Measurements from ENCODE around the gene DUSP2.

Gene DUSP2

GRCh38 chr2:96114903-96115581 is 30.2 kb downstream of the DUSP2 start:
- DNase-seq (ENCODE audit: low read depth in 2 of 2) = no peak

- no peak for DNase-seq (ENCODE audit: low read depth in 2 of 2)
Measured at GRCh38 chr2:96114546-96114902, 30.7 kb downstream of the DUSP2 start.

GRCh38 chr2:96113951-96114350 is 31.3 kb downstream of the DUSP2 start:
- no peak for DNase-seq (ENCODE audit: low read depth in 2 of 2)

- no peak for DNase-seq (ENCODE audit: low read depth in 2 of 2)
Measured at GRCh38 chr2:96113367-96113677, 31.9 kb downstream of the DUSP2 start.

- no peak for DNase-seq (ENCODE audit: low read depth in 2 of 2)
Measured at GRCh38 chr2:96112501-96113366, 32.5 kb downstream of the DUSP2 start.

GRCh38 chr2:96111823-96112500 is 33.3 kb downstream of the DUSP2 start:
- no peak for DNase-seq (ENCODE audit: low read depth in 2 of 2)

- DNase-seq (ENCODE audit: low read depth in 2 of 2) = no peak
Measured at GRCh38 chr2:96111257-96111640, 34.0 kb downstream of the DUSP2 start.

- DNase-seq (ENCODE audit: low read depth in 2 of 2) = no peak
Measured at GRCh38 chr2:96110621-96111256, 34.5 kb downstream of the DUSP2 start.

GRCh38 chr2:96109931-96110511 is 35.2 kb downstream of the DUSP2 start:
- DNase-seq (ENCODE audit: low read depth in 2 of 2) = no peak

- DNase-seq (ENCODE audit: low read depth in 2 of 2) = no peak
Measured at GRCh38 chr2:96109361-96109680, 35.9 kb downstream of the DUSP2 start.

GRCh38 chr2:96108541-96109360 is 36.5 kb downstream of the DUSP2 start:
- no peak for DNase-seq (ENCODE audit: low read depth in 2 of 2)

- DNase-seq (ENCODE audit: low read depth in 2 of 2) = no peak
Measured at GRCh38 chr2:96108151-96108540, 37.1 kb downstream of the DUSP2 start.

- no peak for DNase-seq (ENCODE audit: low read depth in 2 of 2)
Measured at GRCh38 chr2:96107708-96108065, 37.6 kb downstream of the DUSP2 start.

- DNase-seq (ENCODE audit: low read depth in 2 of 2) = no peak
Measured at GRCh38 chr2:96106991-96107707, 38.1 kb downstream of the DUSP2 start.

- no peak for DNase-seq (ENCODE audit: low read depth in 2 of 2)
Measured at GRCh38 chr2:96105994-96106715, 39.1 kb downstream of the DUSP2 start.

- no peak for DNase-seq (ENCODE audit: low read depth in 2 of 2)
Measured at GRCh38 chr2:96105152-96105915, 39.9 kb downstream of the DUSP2 start.

GRCh38 chr2:96104487-96104861 is 40.8 kb downstream of the DUSP2 start:
- DNase-seq (ENCODE audit: low read depth in 2 of 2) = no peak

- no peak for DNase-seq (ENCODE audit: low read depth in 2 of 2)
Measured at GRCh38 chr2:96103761-96104486, 41.3 kb downstream of the DUSP2 start.

GRCh38 chr2:96103187-96103601 is 42.0 kb downstream of the DUSP2 start:
- DNase-seq (ENCODE audit: low read depth in 2 of 2) = no peak
